Tibial nerve (tissue), 3 donors: ENCODE data around the gene LEP.

Experiments used
- POLR2A ChIP-seq, 2 donors: fragments of 450-650 bp; IDR thresholded peaks; one replicate each; pipeline ENCODE4 v1.6.1; 2017; ENCODE audit warnings: antibody characterized with exemption in 2 of 2, mild to moderate bottlenecking in 2 of 2, moderate library complexity in 2 of 2
- TF ChIP-seq, protein P1 (sequence below), 5 experiments: fragments of 200-600 bp in 3 of 5; fragments of 450-650 bp in 2 of 5; sonication (generic) in 3 of 5; IDR thresholded peaks; one replicate each; pipeline ENCODE4 v1.5.1; 2016 to 2019; ENCODE audit warnings: antibody characterized with exemption in 5 of 5, mild to moderate bottlenecking in 3 of 5, moderate library complexity in 2 of 5

DNA sequence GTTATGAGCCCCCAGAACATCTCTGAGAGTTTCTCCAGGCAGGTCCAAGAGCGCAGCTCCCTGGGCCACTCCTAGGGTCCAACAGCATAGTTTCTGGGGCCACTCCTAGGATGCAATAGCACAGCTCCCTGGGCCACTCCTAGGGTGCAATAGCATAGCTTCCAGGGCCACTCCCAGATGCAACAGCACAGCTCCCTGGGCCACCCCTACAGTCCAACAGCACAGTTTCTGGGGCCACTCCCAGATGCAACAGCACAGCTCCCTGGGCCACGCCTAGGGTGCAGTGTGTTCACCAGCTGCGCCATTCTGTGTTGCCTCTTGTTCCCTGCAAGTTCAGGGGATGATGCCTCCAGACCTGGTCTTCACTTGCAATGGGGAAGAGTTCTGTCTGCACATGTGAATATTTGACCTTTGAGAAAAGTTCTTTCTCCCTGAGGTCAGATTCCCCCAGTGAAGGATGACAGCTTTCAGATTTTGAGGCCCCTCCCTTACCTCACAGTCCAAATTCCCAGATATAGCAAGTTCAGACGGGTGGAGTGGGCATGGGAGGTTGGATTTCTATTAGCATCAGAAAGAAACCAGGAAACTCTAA lies 43.0 kb upstream of the LEP start:
- TF ChIP-seq, protein P1, sequence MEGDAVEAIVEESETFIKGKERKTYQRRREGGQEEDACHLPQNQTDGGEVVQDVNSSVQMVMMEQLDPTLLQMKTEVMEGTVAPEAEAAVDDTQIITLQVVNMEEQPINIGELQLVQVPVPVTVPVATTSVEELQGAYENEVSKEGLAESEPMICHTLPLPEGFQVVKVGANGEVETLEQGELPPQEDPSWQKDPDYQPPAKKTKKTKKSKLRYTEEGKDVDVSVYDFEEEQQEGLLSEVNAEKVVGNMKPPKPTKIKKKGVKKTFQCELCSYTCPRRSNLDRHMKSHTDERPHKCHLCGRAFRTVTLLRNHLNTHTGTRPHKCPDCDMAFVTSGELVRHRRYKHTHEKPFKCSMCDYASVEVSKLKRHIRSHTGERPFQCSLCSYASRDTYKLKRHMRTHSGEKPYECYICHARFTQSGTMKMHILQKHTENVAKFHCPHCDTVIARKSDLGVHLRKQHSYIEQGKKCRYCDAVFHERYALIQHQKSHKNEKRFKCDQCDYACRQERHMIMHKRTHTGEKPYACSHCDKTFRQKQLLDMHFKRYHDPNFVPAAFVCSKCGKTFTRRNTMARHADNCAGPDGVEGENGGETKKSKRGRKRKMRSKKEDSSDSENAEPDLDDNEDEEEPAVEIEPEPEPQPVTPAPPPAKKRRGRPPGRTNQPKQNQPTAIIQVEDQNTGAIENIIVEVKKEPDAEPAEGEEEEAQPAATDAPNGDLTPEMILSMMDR (IDR thresholded peaks at IDR 0.05), result no peak
- no peak for TF ChIP-seq POLR2A (IDR thresholded peaks at IDR 0.05)
